Colonic mucosa (tissue), 4 donors: ENCODE measurements around the gene TBCD. TPM values are rescaled to one million over a fixed set of nuclear protein-coding genes. Genes with fewer than 3 reads are reported as not detected.

Source experiments
- DNase-seq: peaks from one replicate; pipeline ENCODE4 v3.0.0-alpha.2; 2020
- H3K27ac ChIP-seq: fragments of 200-600 bp; one replicate; pipeline ENCODE4 v1.8.0; 2021
- H3K27me3 ChIP-seq: fragments of 200-600 bp; one replicate; pipeline ENCODE4 v1.8.0; 2021
- H3K36me3 ChIP-seq: fragments of 200-600 bp; one replicate; pipeline ENCODE4 v1.8.0; 2021
- H3K4me1 ChIP-seq: fragments of 200-600 bp; one replicate; pipeline ENCODE4 v1.8.0; 2021; ENCODE audit warnings: mild to moderate bottlenecking
- H3K4me3 ChIP-seq: fragments of 200-600 bp; one replicate; pipeline ENCODE4 v1.8.0; 2021
- H3K9ac ChIP-seq, 2 donors: one replicate each; pipeline ENCODE4 v1.7.0; 2013; ENCODE audit warnings: control low read depth in 2 of 2, low read depth in 2 of 2, low read length in 2 of 2
- H3K9me3 ChIP-seq: fragments of 200-600 bp; one replicate; pipeline ENCODE4 v1.8.0; 2021
- CTCF ChIP-seq: fragments of 200-600 bp; IDR thresholded peaks from one replicate; pipeline ENCODE4 v1.8.0; 2022; ENCODE audit warnings: antibody characterized with exemption, mild to moderate bottlenecking
- intact Hi-C: fragments of 100-400 bp; cut with DNase I; formaldehyde crosslinking; loops from one replicate; pipeline ENCODE4 v1.14.1; 2022
- total RNA-seq, 2 donors: library from RNA; stranded (reverse); fragmentation: NEBNext Ultra II Directional in 1 of 2; extraction: Animal tissue kit (Norgen Biotek cat#: 25700) in 1 of 2; gene quantifications; one replicate each; pipeline ENCODE4 v1.2.1, GENCODE V29; 2021
- donor health status: healthy.
- donor health status: DM: no; HTN: no; CAD: no.
- donor health status: DM: no; HTN: no; CAD: no.

TBCD gene
- total RNA-seq, 2 donors from 2014 or later = 49.2 to 101 TPM

GRCh38 chr17:82989881-82990280 is 238.0 kb downstream of the TBCD start:
- H3K27me3 ChIP-seq = no peaks in the 10 kb centered on the region
- no peak for DNase-seq
- H3K9ac ChIP-seq = no peak overlapping the region
- no peak overlapping the region for H3K4me3 ChIP-seq
- no peaks in the 10 kb centered on the region for H3K9me3 ChIP-seq
- intact Hi-C loops = no loop called here
- no peaks in the 10 kb centered on the region for H3K4me1 ChIP-seq
- no peaks in the 10 kb centered on the region for H3K36me3 ChIP-seq
- no peak for TF ChIP-seq CTCF
- no peak overlapping the region for H3K27ac ChIP-seq

DNA sequence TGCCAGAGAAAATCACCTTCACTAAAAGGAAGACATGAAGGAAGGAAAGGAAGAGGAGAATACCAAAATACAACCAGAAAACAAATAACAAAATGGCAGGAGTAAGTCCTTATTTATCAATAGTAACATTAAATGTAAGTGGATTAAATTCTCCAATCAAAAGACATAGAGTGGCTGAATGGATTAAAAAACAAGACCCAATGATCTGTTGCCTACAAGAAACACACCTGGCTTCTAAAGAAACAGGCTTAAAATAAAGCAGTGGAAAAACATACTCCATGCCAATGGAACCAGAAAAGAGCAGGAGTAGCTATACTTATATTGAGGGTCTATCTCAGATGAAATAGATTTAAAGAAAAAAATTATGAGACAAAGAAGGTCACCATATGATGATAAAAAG is 241.1 kb downstream of the TBCD start:
- Histone ChIP-seq H3K27ac (no peak overlapping the region), H3K9ac (no peak overlapping the region), H3K9me3 (no peaks in the 10 kb centered on the region), H3K36me3 (no peaks in the 10 kb centered on the region), H3K27me3 (no peaks in the 10 kb centered on the region), H3K4me3 (no peak overlapping the region), H3K4me1 (no peaks in the 10 kb centered on the region)
- intact Hi-C loops = no loop called here
- DNase-seq = no peak
- no peak for TF ChIP-seq CTCF

Other genes starting within 250 kb of the TBCD start
- 10 to 100 TPM; 34.8 to 44.5 TPM for gene FOXK2, start 232.3 kb upstream of the TBCD start, total RNA-seq
- 100 to 1,000 TPM in 1 of 2 donors, 10 to 100 TPM in 1; 58.8 to 119 TPM for gene WDR45B, start 103.6 kb upstream of the TBCD start, total RNA-seq
- 10 to 100 TPM; 34.7 to 35.8 TPM for gene RAB40B, start 53.4 kb upstream of the TBCD start, total RNA-seq
- gene FN3KRP, start 35.4 kb upstream of the TBCD start, total RNA-seq = 10 to 100 TPM; 34.4 to 52.5 TPM
- 10 to 100 TPM; 46.9 to 69.5 TPM for gene FN3K, start 16.4 kb upstream of the TBCD start, total RNA-seq
- not detected for gene ZNF750, start 88.0 kb downstream of the TBCD start, total RNA-seq